GM06990 (cell line): ENCODE measurements around the gene UPK2.

Experiments
- DNase-seq: peaks from one replicate; pipeline ENCODE4 v3.0.0-alpha.2; 2011; ENCODE audit not compliant: insufficient read length; ENCODE audit errors: extremely low read depth
- H3K27me3 ChIP-seq: replicated peaks from 2 replicates; pipeline ENCODE4 v1.6.0; 2011; ENCODE audit warnings: low read length; ENCODE audit not compliant: control insufficient read depth, insufficient read depth
- H3K36me3 ChIP-seq: 2 replicates; pipeline ENCODE4 v1.5.1; 2011; ENCODE audit warnings: low read length; ENCODE audit not compliant: control insufficient read depth, insufficient read depth
- H3K4me3 ChIP-seq: replicated peaks from 2 replicates; pipeline ENCODE4 v1.5.1; 2011; ENCODE audit warnings: low read depth, mild to moderate bottlenecking, control low read depth, low read length
- TF ChIP-seq, protein P1 (sequence below): IDR thresholded peaks from 2 replicates; pipeline ENCODE4 v1.5.1; 2011; ENCODE audit warnings: low read length, control low read depth, mild to moderate bottlenecking, inconsistent platforms; ENCODE audit not compliant: insufficient read depth, poor library complexity, severe bottlenecking

UPK2 gene

DNA sequence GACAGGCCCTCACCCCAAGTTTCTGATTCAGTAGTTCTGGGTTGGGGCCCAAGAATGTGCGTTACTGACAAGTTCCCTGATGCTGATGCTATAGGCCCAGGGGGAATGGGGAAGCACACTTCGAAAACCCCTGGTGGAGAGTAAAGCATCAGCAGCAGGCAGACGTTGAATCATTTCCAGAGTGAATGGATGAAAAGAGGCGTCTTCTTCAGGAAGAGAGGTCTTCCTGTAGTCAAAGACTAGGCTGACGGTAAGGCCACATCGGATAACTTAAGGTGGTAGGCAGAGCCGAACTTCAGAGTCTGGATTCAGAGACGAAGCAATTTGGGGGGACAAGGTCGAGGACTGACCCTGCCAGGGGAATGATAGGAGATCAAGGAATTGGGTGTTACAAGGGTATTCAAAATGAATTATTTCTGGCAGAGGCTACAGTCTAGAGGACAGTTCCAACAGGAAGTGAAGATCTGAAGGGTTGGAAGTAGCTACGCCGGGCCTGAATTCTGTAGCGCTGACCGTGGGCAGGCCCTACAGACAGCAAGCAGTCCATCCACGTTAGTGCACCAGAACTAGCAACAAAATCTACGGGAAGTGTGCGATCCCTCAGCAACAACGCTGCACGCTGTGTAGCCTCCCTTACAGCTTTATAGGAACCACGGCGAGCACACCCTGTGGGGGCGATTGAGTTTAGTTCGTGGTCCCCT, 41.0 kb downstream of the UPK2 start:
- TF ChIP-seq, protein P1, sequence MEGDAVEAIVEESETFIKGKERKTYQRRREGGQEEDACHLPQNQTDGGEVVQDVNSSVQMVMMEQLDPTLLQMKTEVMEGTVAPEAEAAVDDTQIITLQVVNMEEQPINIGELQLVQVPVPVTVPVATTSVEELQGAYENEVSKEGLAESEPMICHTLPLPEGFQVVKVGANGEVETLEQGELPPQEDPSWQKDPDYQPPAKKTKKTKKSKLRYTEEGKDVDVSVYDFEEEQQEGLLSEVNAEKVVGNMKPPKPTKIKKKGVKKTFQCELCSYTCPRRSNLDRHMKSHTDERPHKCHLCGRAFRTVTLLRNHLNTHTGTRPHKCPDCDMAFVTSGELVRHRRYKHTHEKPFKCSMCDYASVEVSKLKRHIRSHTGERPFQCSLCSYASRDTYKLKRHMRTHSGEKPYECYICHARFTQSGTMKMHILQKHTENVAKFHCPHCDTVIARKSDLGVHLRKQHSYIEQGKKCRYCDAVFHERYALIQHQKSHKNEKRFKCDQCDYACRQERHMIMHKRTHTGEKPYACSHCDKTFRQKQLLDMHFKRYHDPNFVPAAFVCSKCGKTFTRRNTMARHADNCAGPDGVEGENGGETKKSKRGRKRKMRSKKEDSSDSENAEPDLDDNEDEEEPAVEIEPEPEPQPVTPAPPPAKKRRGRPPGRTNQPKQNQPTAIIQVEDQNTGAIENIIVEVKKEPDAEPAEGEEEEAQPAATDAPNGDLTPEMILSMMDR = peak; percentile 24
- no peaks in the 10 kb centered on the region for H3K36me3 ChIP-seq
- DNase-seq = peak; percentile 41
- no peaks in the 10 kb centered on the region for H3K27me3 ChIP-seq
- H3K4me3 ChIP-seq = peak overlapping the region; percentile 88

DNA sequence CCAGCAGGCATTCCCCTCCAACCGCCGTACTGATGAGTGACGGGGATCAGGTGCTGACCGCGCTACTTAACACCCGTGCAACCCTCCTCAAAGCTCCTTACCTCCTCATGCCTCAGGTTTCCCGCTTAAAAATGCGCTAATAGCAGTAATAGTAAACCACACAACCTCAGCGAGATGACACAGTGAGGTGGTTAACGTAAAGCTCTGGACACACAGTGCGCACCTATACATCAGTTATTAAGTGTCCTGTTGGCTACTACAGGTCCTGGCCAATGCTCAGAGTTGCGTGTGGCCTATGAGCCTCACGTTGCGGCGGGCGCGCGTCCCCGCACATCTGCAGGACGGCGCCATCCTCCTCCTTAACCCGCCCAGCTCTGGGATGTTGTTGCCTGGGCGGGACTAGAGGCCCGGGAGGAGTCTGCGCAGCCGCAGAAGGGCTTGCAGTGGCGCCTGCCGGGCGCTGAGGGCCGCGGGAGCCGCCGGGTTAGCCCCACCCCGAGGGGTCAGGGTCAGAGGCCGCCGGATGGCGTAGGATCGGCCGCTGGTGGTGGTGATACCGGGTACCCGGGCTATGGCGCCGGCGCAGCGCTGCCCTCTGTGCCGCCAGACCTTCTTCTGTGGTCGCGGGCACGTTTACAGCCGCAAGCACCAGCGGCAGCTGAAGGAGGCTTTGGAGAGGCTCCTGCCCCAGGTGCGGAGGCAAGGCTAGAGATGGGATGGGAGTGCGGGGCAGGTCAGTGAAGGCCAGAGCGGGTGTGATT, 41.7 kb downstream of the UPK2 start, which contains the start of gene CENATAC:
CENATAC (plus strand) TSS at position 512 of the 761 bp plus-strand sequence; CDS start at position 572, 60 bp downstream.
- TF ChIP-seq, protein P1 = no peak
- peak; percentile 93 for DNase-seq
- H3K36me3 ChIP-seq = no peaks in the 10 kb centered on the region; the same call in 1 of the 2 replicates
- no peaks in the 10 kb centered on the region for H3K27me3 ChIP-seq
- H3K4me3 ChIP-seq = peak within 1 kb of the TSS; percentile 88

DNA sequence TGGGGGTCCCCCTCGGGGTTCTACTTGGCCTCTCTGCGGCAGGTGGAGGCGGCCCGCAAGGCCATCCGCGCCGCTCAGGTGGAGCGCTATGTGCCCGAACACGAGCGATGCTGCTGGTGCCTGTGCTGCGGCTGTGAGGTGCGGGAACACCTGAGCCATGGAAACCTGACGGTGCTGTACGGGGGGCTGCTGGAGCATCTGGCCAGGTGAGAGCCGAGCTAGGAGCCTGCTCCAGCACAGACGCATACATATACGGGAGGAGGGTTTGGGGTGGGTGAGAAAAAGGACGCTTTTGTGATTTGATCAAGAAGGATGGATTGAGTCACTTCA, 42.3 kb downstream of the UPK2 start:
- no peak for DNase-seq
- TF ChIP-seq, protein P1 = no peak
- Histone ChIP-seq H3K4me3 (peak overlapping the region; percentile 88), H3K27me3 (no peaks in the 10 kb centered on the region), H3K36me3 (no peaks in the 10 kb centered on the region; the same call in 1 of the 2 replicates)

DNA sequence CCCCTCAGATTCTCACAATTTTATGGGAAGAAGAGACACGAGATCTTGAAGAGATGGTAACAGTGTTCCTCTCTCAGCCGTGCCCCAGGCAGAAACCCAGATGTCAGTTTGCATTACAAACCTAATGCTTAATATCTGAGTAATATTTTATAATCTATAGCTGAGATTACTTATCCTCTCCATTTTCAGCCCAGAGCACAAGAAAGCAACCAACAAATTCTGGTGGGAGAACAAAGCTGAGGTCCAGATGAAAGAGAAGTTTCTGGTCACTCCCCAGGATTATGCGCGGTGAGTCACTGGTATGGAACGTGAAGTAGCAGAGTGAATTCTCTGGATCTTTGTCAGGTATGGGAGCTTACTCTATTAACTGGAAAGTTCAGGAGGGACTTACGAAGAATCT, 42.7 kb downstream of the UPK2 start:
- Histone ChIP-seq H3K36me3 (no peaks in the 10 kb centered on the region; the same call in 1 of the 2 replicates), H3K4me3 (peak overlapping the region; percentile 88), H3K27me3 (no peaks in the 10 kb centered on the region)
- TF ChIP-seq, protein P1 = no peak
- DNase-seq = no peak

DNA sequence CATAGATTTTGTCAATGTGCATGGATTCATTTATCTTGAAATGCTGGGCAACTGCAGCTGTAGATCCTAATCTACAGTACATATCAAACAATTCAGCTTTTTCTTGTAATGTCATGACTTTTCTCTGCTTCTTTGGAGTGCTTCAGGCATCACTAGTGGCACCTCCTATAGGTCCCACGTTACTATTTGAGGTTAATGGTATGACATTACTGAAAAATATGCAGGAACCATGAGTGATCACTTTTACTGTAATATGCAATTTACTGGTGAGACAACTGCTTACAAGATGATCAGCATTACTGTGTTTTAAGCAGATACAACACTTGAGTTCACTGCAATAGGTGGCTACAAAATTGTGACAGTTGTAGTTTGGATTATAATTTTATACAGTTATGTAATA, 44.8 kb downstream of the UPK2 start:
- TF ChIP-seq, protein P1 = no peak
- no peaks in the 10 kb centered on the region for H3K27me3 ChIP-seq
- no peaks in the 10 kb centered on the region; the same call in 1 of the 2 replicates for H3K36me3 ChIP-seq
- H3K4me3 ChIP-seq = no peak overlapping the region
- DNase-seq = no peak
